OCI-LY1 (cell line): Measurements from ENCODE around the gene NSD2.
"Not testable (repeated sequence)": the region's sequence is repeated elsewhere in the genome, so short reads cannot be mapped to it uniquely, and the experiment has no call there.

Experiments
- CTCF ChIP-seq: fragments of 200-600 bp; sonication (generic), shearing (Covaris generic); IDR thresholded peaks from 2 replicates; pipeline ENCODE4 v1.5.1; 2017; ENCODE audit warnings: mild to moderate bottlenecking, antibody characterized with exemption, low read length, moderate library complexity, mixed read lengths
- EZH2 ChIP-seq: fragments of 200-600 bp; sonication (generic), shearing (Covaris generic); IDR thresholded peaks from 2 replicates; pipeline ENCODE4 v1.8.0; 2017; ENCODE audit warnings: borderline replicate concordance, mixed run types, mild to moderate bottlenecking, antibody characterized with exemption, low read length, moderate library complexity, mixed read lengths

GRCh38 chr4:1993718-1994516 is 122.7 kb downstream of the NSD2 start:
- TF ChIP-seq CTCF, EZH2: not testable (repeated sequence)
